Activated CD4-positive, alpha-beta T cell treated with anti-CD3 and anti-CD28 coated beads, Interleukin-2, amount 10 ng/mL, durations not matched to agents 7 days and 5 days (primary cell): Measurements from ENCODE around the gene EVA1B. TPM values are rescaled to one million over a fixed set of nuclear protein-coding genes. Genes with fewer than 3 reads are reported as not detected.

Source experiments
- CTCF ChIA-PET: fragments of 350-600 bp; sonication (Branson Sonifier 250); formaldehyde crosslinking; loops from one replicate; lab custom pipeline; 2021; ENCODE audit warnings: antibody characterized with exemption; lab: Charles Lee
- POLR2A ChIA-PET: fragments of 350-600 bp; sonication (Branson Sonifier 250); formaldehyde crosslinking; loops from one replicate; lab custom pipeline; 2021; ENCODE audit warnings: antibody characterized with exemption; lab: Charles Lee
- DNase-seq: peaks from one replicate; pipeline ENCODE4 v3.0.0-alpha.2; 2020
- H3K27ac Mint-ChIP-seq: one replicate; pipeline ENCODE4 v1.8.0; 2021; ENCODE audit warnings: mild to moderate bottlenecking, moderate library complexity, mixed read lengths
- H3K27me3 Mint-ChIP-seq: one replicate; pipeline ENCODE4 v1.8.0; 2021; ENCODE audit warnings: mixed read lengths
- H3K36me3 Mint-ChIP-seq: one replicate; pipeline ENCODE4 v1.8.0; 2021; ENCODE audit warnings: low read depth, mixed read lengths
- H3K4me1 Mint-ChIP-seq: one replicate; pipeline ENCODE4 v1.8.0; 2021; ENCODE audit warnings: mixed read lengths
- H3K4me3 Mint-ChIP-seq: one replicate; pipeline ENCODE4 v1.8.0; 2021; ENCODE audit warnings: mild to moderate bottlenecking, moderate library complexity, mixed read lengths
- H3K9me3 Mint-ChIP-seq: one replicate; pipeline ENCODE4 v1.8.0; 2021; ENCODE audit warnings: mixed read lengths
- total RNA-seq, 2 experiments: library from RNA; stranded (reverse); gene quantifications; one replicate each; pipeline ENCODE4 v1.2.3, GENCODE V29; 2021

The EVA1B gene
- total RNA-seq, 2 experiments from 2014 or later, result 7.3 to 9.3 TPM

GRCh38 chr1:36285443-36286101 is 37.9 kb downstream of the EVA1B start:
- no peaks in the 10 kb centered on the region for H3K9me3 Mint-ChIP-seq
- ChIA-PET POLR2A (interaction anchor here (0.9 kb wide), 1 partner anchor 136 kb away, joined by 4 read pairs; the partner anchor contains the start of gene TRAPPC3), CTCF (interaction anchor here (0.6 to 3.7 kb wide), 16 partner anchors 10 to 186 kb away, joined by 3 to 32 read pairs (median 4); partner anchors contain the start of gene TRAPPC3)
- peak overlapping the region; percentile 76 for H3K27ac Mint-ChIP-seq
- H3K27me3 Mint-ChIP-seq, result no peaks in the 10 kb centered on the region
- peak; percentile 83 for DNase-seq
- peaks cover 17% of the 10 kb centered on the region for H3K4me1 Mint-ChIP-seq
- H3K4me3 Mint-ChIP-seq, result no peak overlapping the region
- H3K36me3 Mint-ChIP-seq, result peaks cover 58% of the 10 kb centered on the region

DNA sequence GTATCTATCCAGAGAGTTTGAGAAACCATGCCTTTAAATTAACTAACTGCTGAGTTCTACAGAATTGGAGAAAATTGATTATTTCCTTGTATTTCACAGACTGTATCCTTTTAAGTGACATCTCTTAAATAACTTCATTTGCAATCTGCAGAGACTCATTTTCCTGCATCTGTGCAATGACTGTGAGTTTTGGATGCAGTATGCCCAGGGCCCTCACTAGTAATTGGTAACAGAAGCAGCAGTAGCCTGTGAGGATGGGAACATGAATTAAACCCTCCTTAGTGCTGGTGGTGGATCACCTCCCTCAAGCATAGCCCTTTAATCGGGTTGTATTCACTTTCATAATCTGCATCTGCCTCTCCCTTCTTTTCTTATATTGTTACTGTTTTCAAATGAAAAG is 38.9 kb downstream of the EVA1B start:
- Mint-ChIP-seq H3K27me3 (no peaks in the 10 kb centered on the region), H3K9me3 (no peaks in the 10 kb centered on the region), H3K4me1 (peaks cover 26% of the 10 kb centered on the region), H3K36me3 (peaks cover 54% of the 10 kb centered on the region), H3K27ac (peak overlapping the region; percentile 54), H3K4me3 (no peak overlapping the region)
- POLR2A ChIA-PET, result no interaction called here
- no peak for DNase-seq
- CTCF ChIA-PET, result interaction anchor here (1.4 to 2.1 kb wide), 4 partner anchors 11 to 140 kb away, joined by 3 to 10 read pairs (median 5); no protein-coding TSS in a partner anchor

- CTCF ChIA-PET, result interaction anchor here (1.2 to 5.1 kb wide), 4 partner anchors 14 to 135 kb away, joined by 3 to 20 read pairs (median 4); partner anchors contain the start of genes THRAP3 and TRAPPC3
- H3K4me1 Mint-ChIP-seq, result peaks cover 30% of the 10 kb centered on the region
- POLR2A ChIA-PET, result no interaction called here
Observed at GRCh38 chr1:36284061-36284460, 39.4 kb downstream of the EVA1B start.

GRCh38 chr1:36279789-36280296 is 43.6 kb downstream of the EVA1B start:
- Mint-ChIP-seq H3K27ac (no peak overlapping the region), H3K9me3 (no peaks in the 10 kb centered on the region), H3K4me1 (peaks cover 20% of the 10 kb centered on the region), H3K27me3 (no peaks in the 10 kb centered on the region), H3K4me3 (no peak overlapping the region), H3K36me3 (peaks cover 16% of the 10 kb centered on the region)
- no peak for DNase-seq
- ChIA-PET POLR2A (no interaction called here), CTCF (interaction anchor here (5.1 kb wide), 1 partner anchor 130 kb away, joined by 20 read pairs; the partner anchor contains the start of gene TRAPPC3)

More at GRCh38 chr1:36284061-36284460, 39.4 kb downstream of the EVA1B start:
- H3K9me3 Mint-ChIP-seq, result no peaks in the 10 kb centered on the region
- H3K27me3 Mint-ChIP-seq, result no peaks in the 10 kb centered on the region
- peaks cover 49% of the 10 kb centered on the region for H3K36me3 Mint-ChIP-seq
- no peak for DNase-seq
- H3K4me3 Mint-ChIP-seq, result no peak overlapping the region
- peak overlapping the region; percentile 54 for H3K27ac Mint-ChIP-seq

DNA sequence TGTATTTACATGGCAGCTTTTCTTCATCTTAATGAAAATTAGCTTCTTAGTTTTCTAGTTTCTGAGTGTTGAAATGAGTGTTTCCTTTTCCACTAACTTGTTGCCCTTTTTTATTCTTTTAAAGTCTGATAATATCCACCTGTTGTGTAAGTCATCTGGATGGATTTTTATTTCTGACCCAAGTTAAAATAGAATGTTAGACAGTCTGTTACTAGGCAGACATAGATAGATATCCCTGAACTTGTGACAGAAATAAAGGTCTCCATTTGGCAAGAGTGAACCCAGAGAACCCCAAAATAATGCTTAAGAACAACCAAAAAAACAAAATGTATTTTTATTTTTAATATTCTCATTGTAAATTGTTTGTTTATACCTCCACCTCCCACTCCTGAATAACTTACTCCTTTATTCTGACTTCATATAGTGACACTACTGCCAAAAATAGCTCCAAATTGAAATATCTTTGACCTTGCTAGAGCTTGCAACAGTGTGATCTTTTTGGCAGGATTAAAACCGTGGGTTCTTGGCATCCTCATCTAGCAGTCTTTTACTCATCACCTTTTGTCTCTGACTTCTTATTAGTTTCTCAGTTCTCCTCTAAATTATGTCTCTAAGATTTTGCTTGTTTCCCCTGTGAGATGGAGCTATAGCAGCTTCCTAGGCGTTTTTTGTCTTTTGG is 44.2 kb downstream of the EVA1B start:
- Mint-ChIP-seq H3K27ac (no peak overlapping the region), H3K4me1 (peaks cover 18% of the 10 kb centered on the region), H3K9me3 (no peaks in the 10 kb centered on the region), H3K4me3 (no peak overlapping the region), H3K27me3 (no peaks in the 10 kb centered on the region), H3K36me3 (peaks cover 16% of the 10 kb centered on the region)
- POLR2A ChIA-PET, result no interaction called here
- CTCF ChIA-PET, result interaction anchor here (1.6 to 5.1 kb wide), 2 partner anchors 10 to 130 kb away, joined by 4 to 20 read pairs; partner anchors contain the start of gene TRAPPC3
- no peak for DNase-seq

GRCh38 chr1:36276688-36277087 is 46.8 kb downstream of the EVA1B start:
- ChIA-PET CTCF (no interaction called here), POLR2A (no interaction called here)
- H3K27me3 Mint-ChIP-seq, result no peaks in the 10 kb centered on the region
- peaks cover 22% of the 10 kb centered on the region for H3K4me1 Mint-ChIP-seq
- H3K4me3 Mint-ChIP-seq, result no peak overlapping the region
- peak overlapping the region; percentile 25 for H3K27ac Mint-ChIP-seq
- H3K9me3 Mint-ChIP-seq, result no peaks in the 10 kb centered on the region
- H3K36me3 Mint-ChIP-seq, result peaks cover 9% of the 10 kb centered on the region
- DNase-seq, result no peak

GRCh38 chr1:36274201-36274600 is 49.2 kb downstream of the EVA1B start:
- DNase-seq, result no peak
- Mint-ChIP-seq H3K36me3 (peaks cover 14% of the 10 kb centered on the region), H3K4me3 (no peak overlapping the region), H3K4me1 (peaks cover 8% of the 10 kb centered on the region), H3K27me3 (no peaks in the 10 kb centered on the region), H3K9me3 (no peaks in the 10 kb centered on the region), H3K27ac (peak overlapping the region; percentile 19)
- ChIA-PET POLR2A (interaction anchor here (0.6 kb wide), 1 partner anchor 37 kb away, joined by 3 read pairs; no protein-coding TSS in a partner anchor), CTCF (interaction anchor here (0.8 to 1.6 kb wide), 2 partner anchors 11 to 20 kb away, joined by 3 to 11 read pairs; no protein-coding TSS in a partner anchor)

GRCh38 chr1:36273024-36273423 is 50.4 kb downstream of the EVA1B start:
- no peak overlapping the region for H3K4me3 Mint-ChIP-seq
- H3K4me1 Mint-ChIP-seq, result peaks cover 5% of the 10 kb centered on the region
- H3K27me3 Mint-ChIP-seq, result no peaks in the 10 kb centered on the region
- ChIA-PET POLR2A (no interaction called here), CTCF (interaction anchor here (1.6 kb wide), 1 partner anchor 13 kb away, joined by 11 read pairs; no protein-coding TSS in a partner anchor)
- peaks cover 20% of the 10 kb centered on the region for H3K36me3 Mint-ChIP-seq
- no peaks in the 10 kb centered on the region for H3K9me3 Mint-ChIP-seq
- DNase-seq, result no peak
- no peak overlapping the region for H3K27ac Mint-ChIP-seq

Other genes with a start within 250 kb of the EVA1B start
- gene TEKT2, start 239.6 kb downstream of the EVA1B start, total RNA-seq, result not detected
- 10 to 100 TPM; 27.2 to 29.5 TPM for gene ADPRS, start 234.8 kb downstream of the EVA1B start, total RNA-seq
- not detected for gene COL8A2, start 198.4 kb downstream of the EVA1B start, total RNA-seq
- 10 to 100 TPM; 57.5 to 59.3 TPM for gene TRAPPC3, start 174.2 kb downstream of the EVA1B start, total RNA-seq
- gene MAP7D1, start 167.5 kb downstream of the EVA1B start, total RNA-seq, result 100 to 1,000 TPM; 209 to 226 TPM
- 100 to 1,000 TPM; 142 to 167 TPM for gene THRAP3, start 99.2 kb downstream of the EVA1B start, total RNA-seq
- gene SH3D21, start 17.3 kb downstream of the EVA1B start, total RNA-seq, result 1 to 10 TPM; 6.5 to 6.9 TPM
- 10 to 100 TPM; 53.7 to 59.1 TPM for gene STK40, start 62.3 kb upstream of the EVA1B start, total RNA-seq
- 10 to 100 TPM; 39.3 to 39.4 TPM for gene LSM10, start 74.3 kb upstream of the EVA1B start, total RNA-seq
- gene OSCP1, start 126.8 kb upstream of the EVA1B start, total RNA-seq, result 1 to 10 TPM; 1.9 to 2.2 TPM
- gene MRPS15, start 140.7 kb upstream of the EVA1B start, total RNA-seq, result 100 to 1,000 TPM in 1 of 2 experiments, 10 to 100 TPM in 1; 81.9 to 101 TPM
- under 1 TPM; 0.29 to 0.32 TPM for gene CSF3R, start 159.3 kb upstream of the EVA1B start, total RNA-seq